Measurements from ENCODE around the gene COG5. TPM values are rescaled to one million over a fixed set of nuclear protein-coding genes. Genes with fewer than 3 reads are reported as not detected.

COG5 gene
- polyA plus RNA-seq, 1 of the 3 experiments (the other 2 are of a cell fraction): 21.2 TPM

- Histone ChIP-seq H3K79me2 (ENCODE audit: insufficient read depth) (no peaks in the 10 kb centered on the region), H3K9me3 (no peaks in the 10 kb centered on the region), H3F3A (replicated peaks; ENCODE audit: insufficient read depth) (peaks cover 3% of the 10 kb centered on the region), H3K9ac (no peak overlapping the region), H3K9me2 (no peaks in the 10 kb centered on the region), H3K27ac (ENCODE audit: low read depth in 2 of 2, low read length in 1 of 2) (no peak overlapping the region), H3K4me2 (no peak overlapping the region), H3K4me3 (ENCODE audit: low read depth in 2 of 2, low read length in 1 of 2) (no peak overlapping the region), H3K36me3 (replicated peaks in 1 of 2; ENCODE audit: control insufficient read depth in 1 of 2, insufficient read depth in 2 of 2, low read length in 1 of 2) (peaks cover 9 to 19% of the 10 kb centered on the region in 2 experiments), H3K27me3 (ENCODE audit: insufficient read depth) (no peaks in the 10 kb centered on the region), H3K4me1 (ENCODE audit: control insufficient read depth in 1 of 2, insufficient read depth in 2 of 2, low read depth in 1 of 2, low read length in 1 of 2) (no peaks in the 10 kb centered on the region; a peak in 1 of 4 replicates), H2AFZ (ENCODE audit: low read depth) (no peak overlapping the region), H4K20me1 (ENCODE audit: insufficient read depth) (no peaks in the 10 kb centered on the region)
- CTCF ChIA-PET: interaction anchor here (0.8 kb wide), 1 partner anchor 30 kb away, joined by 4 read pairs; no protein-coding TSS in a partner anchor
- TF ChIP-seq MAX (IDR thresholded peaks at IDR 0.05; ENCODE audit: low read depth): no peak
- TF ChIP-seq IRF3 (IDR thresholded peaks at IDR 0.05; ENCODE audit: low read depth, low read length): no peak
- no peak for TF ChIP-seq RAD21 (IDR thresholded peaks at IDR 0.05; ENCODE audit: low read length)
- TF ChIP-seq PBX3 (IDR thresholded peaks at IDR 0.05): no peak
- TF ChIP-seq RFX5 (IDR thresholded peaks at IDR 0.05; ENCODE audit: low read length): no peak
- no peak for TF ChIP-seq NRF1 (IDR thresholded peaks at IDR 0.05; ENCODE audit: low read depth, low read length)
- no peak for TF ChIP-seq MEF2A (IDR thresholded peaks at IDR 0.05; ENCODE audit: borderline replicate concordance, low read depth)
- TF ChIP-seq GABPA (IDR thresholded peaks at IDR 0.05; ENCODE audit: low read depth): no peak
- TF ChIP-seq POLR2AphosphoS5 (IDR thresholded peaks at IDR 0.05; ENCODE audit: low read depth, low read length): no peak
- no peak for TF ChIP-seq EP300 (IDR thresholded peaks at IDR 0.05; ENCODE audit: borderline replicate concordance in 1 of 2, low read depth in 1 of 2, low read length in 1 of 2)
- no peak for TF ChIP-seq MXI1 (IDR thresholded peaks at IDR 0.05; ENCODE audit: low read depth, low read length)
- TF ChIP-seq FOXM1 (IDR thresholded peaks at IDR 0.05; ENCODE audit: low read depth): no peak
- no peak for TF ChIP-seq USF1 (IDR thresholded peaks at IDR 0.05; ENCODE audit: borderline replicate concordance, low read depth)
- no peak for TF ChIP-seq FOSL2 (IDR thresholded peaks at IDR 0.05; ENCODE audit: borderline replicate concordance, low read depth)
- no peak for TF ChIP-seq GATA2 (CRISPR knock-in tag; IDR thresholded peaks at IDR 0.05)
- no peak for TF ChIP-seq USF2 (IDR thresholded peaks at IDR 0.05; ENCODE audit: borderline replicate concordance, low read depth, low read length)
- TF ChIP-seq TCF12 (IDR thresholded peaks at IDR 0.05): no peak
- no peak for TF ChIP-seq YY1 (IDR thresholded peaks at IDR 0.05; ENCODE audit: low read depth)
- POLR2A ChIA-PET: no interaction called here
- no peak for DNase-seq
- 97% methylated on average over 4 of the region's 4 CpGs for WGBS (ENCODE audit: low lambda C conversion rate)
Measured at GRCh38 chr7:107255602-107256001, 308.1 kb downstream of the COG5 start.

All from SK-N-SH (cell line).